Dedifferentiated amniotic fluid mesenchymal stem cell (primary cell): ENCODE measurements around the gene GTPBP3.

Source experiments
- DNase-seq: peaks from one replicate; pipeline ENCODE4 v3.0.0-alpha.2; 2016; ENCODE audit errors: extremely low spot score

GTPBP3 gene

GRCh38 chr19:17385878-17386611 lies 48.7 kb downstream of the GTPBP3 start:
- peak; percentile 28 for DNase-seq

GRCh38 chr19:17389288-17389687 lies 51.9 kb downstream of the GTPBP3 start:
- DNase-seq: no peak

GRCh38 chr19:17389957-17390664 lies 52.8 kb downstream of the GTPBP3 start:
- no peak for DNase-seq

- peak; percentile 87 for DNase-seq
Measured at GRCh38 chr19:17390665-17391370, 53.5 kb downstream of the GTPBP3 start.

GRCh38 chr19:17391371-17392151 lies 54.2 kb downstream of the GTPBP3 start:
- no peak for DNase-seq
